Stimulated activated CD4-positive, alpha-beta T cell treated with anti-CD3 and anti-CD28 coated beads, Interleukin-4, amount 100 ng/mL, for 4 hours (primary cell): ENCODE data around the gene MYH9.
A peak's percentile ranks its signal among the peaks of the same experiment; 100 is the strongest.

Experiments
- DNase-seq, 2 experiments: peaks; one replicate each; pipeline ENCODE4 v3.0.0-alpha.2; 2020

Gene MYH9

GRCh38 chr22:36385491-36386350, 2.0 kb downstream of the MYH9 start:
- peak; percentile 61 to 81 for DNase-seq

GRCh38 chr22:36384766-36385481, 2.8 kb downstream of the MYH9 start:
- peak in 1 of 2 experiments; percentile 55 for DNase-seq

GRCh38 chr22:36383110-36383581, 4.6 kb downstream of the MYH9 start:
- peak in 1 of 2 experiments; percentile 48 for DNase-seq

DNA sequence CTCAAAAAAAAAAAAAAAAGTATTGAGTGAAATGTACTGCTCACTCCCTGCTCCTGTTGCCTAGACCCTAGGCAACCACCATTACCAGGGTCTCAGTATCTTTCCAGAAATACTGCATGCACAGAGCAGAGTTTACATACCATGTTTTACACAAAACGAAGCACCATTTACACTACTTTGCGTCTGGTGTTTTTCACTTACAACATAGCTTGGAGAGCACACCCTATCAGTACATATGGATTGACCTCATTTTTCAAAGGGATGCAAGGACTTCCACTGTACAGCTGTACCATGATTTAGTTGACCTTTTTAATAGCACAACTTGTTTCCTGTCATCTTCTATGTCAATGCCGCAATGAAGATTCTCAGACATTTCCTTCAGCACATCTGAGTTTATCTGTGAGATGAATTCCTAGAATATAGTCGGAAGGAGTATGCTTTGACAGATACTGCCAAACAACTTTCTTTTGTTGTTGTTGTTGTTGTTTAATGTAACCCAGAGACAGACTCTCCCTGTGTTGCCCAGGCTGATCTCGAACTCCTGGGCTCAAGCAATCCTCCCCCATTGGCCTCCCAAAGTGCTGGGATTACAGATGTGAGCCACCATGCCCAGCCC, 6.1 kb downstream of the MYH9 start:
- DNase-seq, result no peak

DNA sequence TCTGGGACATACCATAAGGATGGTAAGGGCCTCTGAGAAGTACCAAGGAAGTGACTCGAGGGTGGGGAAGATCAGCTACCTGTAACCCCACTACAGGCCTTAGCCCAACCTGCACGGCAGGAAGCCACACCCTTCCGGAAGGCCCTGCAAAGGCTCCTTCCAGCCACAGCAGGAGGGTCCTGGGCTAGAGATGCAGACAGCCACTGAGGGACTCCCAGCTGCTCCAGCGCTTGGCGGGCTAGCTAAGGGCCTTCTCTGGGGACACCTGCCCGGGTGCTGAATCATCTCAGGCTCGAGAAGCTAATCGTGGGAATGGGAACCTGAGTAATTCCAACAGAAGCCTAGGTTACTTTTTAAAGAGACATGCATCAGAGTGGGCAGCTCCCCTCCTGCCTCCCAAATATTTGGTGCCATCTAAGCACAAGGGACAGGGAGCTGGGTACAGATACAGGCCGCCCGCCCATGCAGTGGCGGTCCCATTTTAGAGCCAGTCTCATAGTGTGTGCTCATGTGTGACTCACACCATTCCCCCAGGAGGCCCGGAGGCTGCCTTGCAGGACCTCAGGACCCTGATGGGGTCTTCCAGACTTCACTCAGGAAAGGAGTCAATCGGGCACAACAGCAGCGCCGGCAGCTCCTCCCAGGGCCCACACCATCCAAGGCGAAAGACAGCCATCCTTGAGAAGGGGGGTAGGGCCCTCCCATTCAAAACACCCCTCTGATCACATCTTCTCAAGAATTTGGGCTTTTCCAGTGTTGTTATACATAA, 8.0 kb downstream of the MYH9 start:
- peak in 1 of 2 experiments; percentile 44 for DNase-seq

DNA sequence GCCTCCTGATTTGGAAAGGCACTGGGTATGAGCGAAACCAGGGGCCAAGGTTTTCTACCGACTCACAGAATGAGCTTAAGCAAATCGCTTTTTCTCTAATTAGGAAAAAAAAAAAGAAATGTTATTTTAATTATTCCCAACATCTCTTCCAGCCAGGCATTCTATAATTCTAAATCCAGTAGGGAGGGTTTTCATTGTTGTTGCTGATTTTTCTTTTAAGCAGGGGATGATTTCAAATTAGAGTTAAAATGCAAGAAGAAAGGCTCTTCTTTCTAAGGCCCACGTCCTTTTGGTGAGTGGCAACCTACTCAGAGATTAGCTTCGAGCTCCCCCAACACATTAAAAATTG, 8.9 kb downstream of the MYH9 start:
- DNase-seq, result no peak

- DNase-seq, result no peak
Measured at GRCh38 chr22:36378080-36378868, 9.5 kb downstream of the MYH9 start.

DNA sequence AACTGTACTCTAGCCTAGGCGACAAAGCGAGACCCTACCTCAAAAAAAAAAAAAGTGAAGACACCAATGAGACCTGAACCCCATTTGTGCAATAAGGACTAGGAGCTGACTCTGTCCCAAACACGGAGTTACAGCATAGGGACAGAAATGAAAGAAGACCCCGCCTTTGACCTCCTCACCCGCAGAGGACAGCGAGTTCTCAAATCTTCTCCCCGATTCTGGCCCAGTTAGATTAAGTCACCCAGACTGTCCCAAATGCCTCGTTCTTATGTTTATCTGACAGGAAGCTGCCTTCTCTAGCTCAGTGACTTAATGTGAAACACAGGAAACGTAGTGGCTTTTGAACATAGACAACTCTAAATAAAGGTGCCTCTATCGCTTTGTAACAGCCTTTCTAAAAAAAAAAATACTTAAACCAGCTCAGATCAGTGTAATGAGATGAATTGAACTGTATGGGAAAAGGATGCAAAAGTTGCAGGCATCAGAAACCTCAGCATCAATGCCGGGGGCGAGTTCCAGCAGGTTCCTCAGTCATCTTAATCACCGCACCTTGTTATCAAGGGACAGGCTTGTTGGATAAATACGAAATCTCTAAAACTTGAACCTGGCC, 10.6 kb downstream of the MYH9 start:
- no peak for DNase-seq

DNA sequence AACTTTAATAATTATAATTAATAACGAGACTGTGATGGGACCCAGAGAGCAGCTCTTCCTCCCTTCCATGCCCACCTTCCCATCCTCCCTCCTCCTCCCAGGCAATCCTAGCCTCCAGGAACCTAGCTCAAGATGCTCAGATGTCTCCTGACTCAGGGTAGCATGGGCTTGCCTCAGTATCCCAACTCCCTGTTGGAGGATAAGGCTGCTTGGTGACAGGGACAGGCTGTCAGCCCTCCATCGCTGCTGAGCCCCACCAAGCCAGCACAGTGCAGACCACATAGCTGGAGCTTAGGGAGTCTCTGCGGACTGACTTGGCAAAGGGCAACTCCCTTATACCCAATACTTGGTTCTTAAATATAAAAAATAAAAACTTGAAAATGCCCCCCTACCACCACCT, 11.5 kb downstream of the MYH9 start:
- DNase-seq, result no peak

DNA sequence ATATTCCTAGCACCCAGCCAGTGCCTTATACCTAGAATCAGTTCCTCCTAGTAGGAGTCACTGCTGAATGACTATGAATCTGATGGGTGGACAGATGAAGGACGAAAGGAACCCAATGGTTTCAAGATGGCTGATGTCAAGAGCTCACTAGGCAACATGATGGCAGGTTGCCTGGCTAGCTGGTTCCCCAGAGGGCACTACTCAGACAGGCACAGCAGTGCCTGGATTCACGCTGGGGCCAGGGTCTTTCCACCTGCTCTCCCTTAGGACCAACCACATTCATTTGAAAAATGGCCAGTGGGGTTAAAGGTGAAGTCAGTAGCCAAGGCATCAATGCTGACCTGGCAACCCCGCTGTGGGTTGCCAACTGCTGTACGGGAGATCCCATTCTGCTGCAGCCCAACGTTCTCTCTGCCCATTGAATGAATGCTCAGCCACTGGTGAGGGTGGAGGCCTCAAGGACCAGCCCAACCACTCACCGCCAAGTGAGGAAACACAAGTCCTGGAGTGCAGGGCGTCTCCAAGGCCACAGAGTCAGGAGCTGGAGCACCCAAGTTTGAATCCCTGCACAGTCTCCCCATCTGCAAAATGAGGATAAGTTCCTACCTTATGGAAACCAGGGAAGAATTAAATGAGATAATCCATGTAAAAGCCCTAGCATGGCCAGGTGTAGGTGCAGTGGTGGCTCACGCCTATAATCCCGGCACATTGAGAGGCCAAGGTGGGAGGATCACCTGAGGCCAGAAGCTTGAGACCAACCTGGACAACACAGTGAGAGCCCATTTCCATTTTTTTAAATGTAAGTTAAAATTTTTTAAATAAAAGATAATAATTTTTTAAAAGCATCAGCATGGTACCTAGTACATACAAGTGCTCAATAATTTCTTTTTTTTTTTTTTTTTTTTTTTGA, 12.4 kb downstream of the MYH9 start:
- no peak for DNase-seq

GRCh38 chr22:36374603-36375024, 13.2 kb downstream of the MYH9 start:
- peak; percentile 55 to 74 for DNase-seq

DNA sequence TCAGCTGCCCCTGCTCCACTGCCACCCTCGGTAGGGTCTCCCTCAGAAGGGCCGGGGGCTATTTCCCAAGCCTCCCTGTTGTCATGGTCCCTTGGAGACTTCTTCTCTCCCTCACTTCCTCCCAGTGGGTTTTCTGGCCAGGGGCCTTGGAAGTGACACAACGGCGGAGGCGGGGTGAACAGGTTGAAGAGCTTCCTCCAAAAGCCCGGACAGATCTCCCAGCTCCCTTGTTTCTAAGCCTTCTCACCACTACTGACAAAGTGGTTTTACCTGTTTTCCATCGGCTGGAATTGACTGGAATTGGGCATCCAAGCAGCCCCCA, 14.5 kb downstream of the MYH9 start:
- no peak for DNase-seq

GRCh38 chr22:36371920-36372319, 15.8 kb downstream of the MYH9 start:
- no peak for DNase-seq

GRCh38 chr22:36369922-36370791, 17.6 kb downstream of the MYH9 start:
- DNase-seq, result no peak

DNA sequence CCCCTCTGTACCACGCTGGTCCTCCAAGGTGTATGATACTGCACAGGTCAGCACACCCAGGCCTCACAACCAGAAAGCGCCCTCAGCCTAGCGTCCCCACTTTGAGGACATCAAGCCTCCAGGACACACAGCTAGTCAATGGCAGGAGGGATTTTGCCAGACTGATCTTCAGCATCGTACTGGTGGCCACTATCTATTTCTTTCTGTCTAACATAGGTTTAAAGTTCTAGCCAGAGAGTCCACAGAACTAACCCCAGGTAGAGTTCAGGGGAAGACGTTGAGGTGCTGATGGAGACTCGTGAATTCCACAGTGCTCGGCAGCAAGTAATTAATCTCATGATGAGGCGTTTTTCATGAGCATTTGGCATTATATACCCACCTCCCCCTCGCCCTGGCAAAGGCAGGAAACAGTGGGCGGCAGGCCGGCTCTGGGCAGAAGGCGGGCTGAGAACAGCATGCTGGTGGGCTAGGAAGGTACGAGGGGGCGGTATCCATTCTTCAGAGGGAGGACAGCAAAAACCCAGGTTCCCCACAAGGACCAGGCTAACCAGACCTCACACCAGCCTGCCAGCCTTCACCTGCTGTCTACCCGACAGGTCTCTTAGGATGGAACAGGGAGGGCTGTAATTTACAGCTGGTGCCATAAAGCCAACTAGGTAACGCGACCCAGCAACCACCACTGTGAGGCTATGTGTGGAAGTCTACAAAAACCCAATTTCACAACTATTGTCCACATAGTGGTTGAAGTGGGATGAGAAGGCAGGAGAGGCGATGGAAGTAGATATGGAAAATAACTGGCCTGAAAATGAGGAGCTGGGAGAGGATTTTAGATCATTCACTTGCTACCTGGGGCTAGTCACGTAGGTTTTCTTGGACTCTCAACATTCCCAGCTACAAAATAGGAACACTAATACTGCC, 18.5 kb downstream of the MYH9 start:
- DNase-seq, result peak in 1 of 2 experiments; percentile 79

DNA sequence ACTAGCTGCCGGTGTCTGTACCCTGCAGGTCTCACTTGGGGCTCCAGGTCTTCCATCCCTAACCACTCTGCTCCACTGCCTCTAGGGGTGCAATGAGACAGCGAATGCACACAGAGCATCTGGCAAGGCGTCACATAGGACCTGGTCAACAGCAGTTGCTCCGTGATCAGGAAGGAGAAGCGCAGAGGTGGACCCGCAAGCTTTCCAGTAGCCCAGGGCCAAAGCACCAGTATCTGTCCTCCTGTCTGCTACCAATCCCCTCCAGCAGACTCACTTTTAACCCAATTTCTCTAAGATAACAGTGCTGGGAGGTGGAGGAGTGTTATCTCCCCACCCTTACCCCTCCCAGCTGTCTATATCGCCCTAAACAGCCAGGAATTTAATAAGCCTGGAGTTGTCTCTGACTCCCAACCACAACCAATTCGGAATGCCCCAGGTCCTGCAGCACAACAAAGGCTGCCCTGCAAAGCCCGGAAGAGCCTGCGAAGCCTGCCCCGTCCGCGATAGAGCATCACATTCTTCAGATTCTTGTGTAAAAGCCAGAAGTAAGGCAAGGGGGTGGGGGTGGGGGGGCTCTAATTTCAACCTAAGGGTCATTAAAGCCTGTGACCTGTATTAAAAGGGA, 19.3 kb downstream of the MYH9 start:
- no peak for DNase-seq

DNA sequence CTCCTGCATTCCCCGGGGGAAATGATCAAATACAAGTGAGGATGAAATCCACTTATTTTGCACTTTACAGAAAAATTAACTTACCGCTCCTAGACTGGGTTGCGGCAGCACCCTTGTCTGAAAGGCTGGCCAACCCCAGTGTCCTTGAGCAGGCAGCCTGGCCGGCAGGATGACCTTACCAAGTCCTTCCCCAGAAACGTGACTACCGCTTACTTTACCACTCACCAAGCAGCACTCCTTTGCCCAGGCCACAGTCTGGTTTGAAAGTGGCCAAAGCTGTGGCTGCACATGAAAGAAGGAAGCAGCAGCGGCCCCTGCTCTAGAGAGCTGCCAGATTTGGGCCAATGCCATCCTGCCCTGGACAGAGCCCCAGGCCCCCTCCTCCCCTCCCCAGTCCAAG, 20.3 kb downstream of the MYH9 start:
- no peak for DNase-seq

DNA sequence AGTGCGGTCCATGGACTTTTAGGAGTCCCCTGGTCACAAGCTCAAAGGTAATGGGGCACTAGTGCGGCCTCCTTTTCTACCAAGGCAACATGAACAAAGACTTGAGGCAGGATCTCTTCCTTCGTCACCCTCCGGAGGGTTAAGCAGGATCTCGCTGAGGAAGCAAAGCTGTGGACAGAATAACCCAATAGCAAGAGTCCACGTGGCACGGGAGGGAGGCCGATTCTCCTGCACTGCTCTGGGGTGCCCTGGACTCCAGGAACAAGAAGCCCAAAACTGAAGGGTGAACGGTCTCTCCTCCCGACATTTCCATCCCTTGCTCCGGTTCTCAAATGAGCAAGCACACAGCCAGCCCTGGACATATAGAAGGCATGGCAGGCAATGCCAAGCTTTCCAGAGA, 20.7 kb downstream of the MYH9 start:
- no peak for DNase-seq
